ENCODE measurements around the gene GARRE1. TPM values are rescaled to one million over a fixed set of nuclear protein-coding genes. Genes with fewer than 3 reads are reported as not detected.

The GARRE1 gene
- total and polyA plus RNA-seq, 2 experiments from 2014 or later: 16.0 to 20.0 TPM

- TF ChIP-seq NANOG (IDR thresholded peaks at IDR 0.05; ENCODE audit: borderline replicate concordance) (no peak), CTCF (conservative IDR thresholded peaks at IDR 0.05; ENCODE audit: low read depth in 2 of 2) (no peak), EZH2 (IDR thresholded peaks at IDR 0.05; ENCODE audit: low read depth, unreplicated experiment) (no peak), JUNB (IDR thresholded peaks at IDR 0.05; ENCODE audit: unreplicated experiment) (no peak), STAT1 (IDR thresholded peaks at IDR 0.05; ENCODE audit: unreplicated experiment) (no peak), REST (IDR thresholded peaks at IDR 0.05; ENCODE audit: unreplicated experiment) (no peak), CREB1 (CRISPR knock-in tag; IDR thresholded peaks at IDR 0.05; ENCODE audit: low read depth) (no peak), ZNF331 (CRISPR knock-in tag; IDR thresholded peaks at IDR 0.05; ENCODE audit: low read depth) (no peak), ETS1 (IDR thresholded peaks at IDR 0.05) (no peak)
Observed at GRCh38 chr19:34232566-34233481, 21.5 kb upstream of the GARRE1 start (continued).

- ATAC-seq (no peak), DNase-seq (ENCODE audit: low spot score) (no peak)
- H3K79me2 ChIP-seq (replicated peaks; ENCODE audit: insufficient read depth): no peaks in the 10 kb centered on the region
- H3K36me3 Mint-ChIP-seq (ENCODE audit: low read depth): peaks cover 5% of the 10 kb centered on the region; the same call in 2 of the 3 replicates
- no peak overlapping the region for H2AFZ ChIP-seq
- no peaks in the 10 kb centered on the region; the same call in 2 of the 3 replicates for H3K9me3 Mint-ChIP-seq
- H3K4me3 Mint-ChIP-seq: no peak overlapping the region
- no peaks in the 10 kb centered on the region; the same call in none of the 2 replicates for H4K20me1 ChIP-seq (replicated peaks; ENCODE audit: insufficient read depth)
- peaks cover 27% of the 10 kb centered on the region for H3K4me1 Mint-ChIP-seq
- H3K4me3 ChIP-seq: no peak overlapping the region
- H3F3A ChIP-seq (replicated peaks; ENCODE audit: low read depth): peaks cover 26% of the 10 kb centered on the region
- no peak overlapping the region for H3K27ac Mint-ChIP-seq
- H3K27me3 ChIP-seq (ENCODE audit: insufficient read depth): no peaks in the 10 kb centered on the region
- H3K4me2 ChIP-seq: no peak overlapping the region
- peaks cover 5% of the 10 kb centered on the region for H3K27me3 Mint-ChIP-seq (ENCODE audit: insufficient read depth, low read depth, poor library complexity)
- H3K36me3 ChIP-seq (ENCODE audit: insufficient read depth): no peaks in the 10 kb centered on the region
- H3K9me2 ChIP-seq (ENCODE audit: insufficient read depth): no peaks in the 10 kb centered on the region
- H3K4me1 ChIP-seq (ENCODE audit: insufficient read depth): peaks cover 33% of the 10 kb centered on the region
- H3K27ac ChIP-seq (ENCODE audit: low read depth): no peak overlapping the region
- no peak for TF ChIP-seq CREB1 (CRISPR knock-in tag; IDR thresholded peaks at IDR 0.05; ENCODE audit: low read depth)
- TF ChIP-seq EZH2 (IDR thresholded peaks at IDR 0.05; ENCODE audit: low read depth, unreplicated experiment): no peak
- no peak for TF ChIP-seq POLR2AphosphoS5 (IDR thresholded peaks at IDR 0.05; ENCODE audit: low read depth)
- TF ChIP-seq REST (IDR thresholded peaks at IDR 0.05; ENCODE audit: unreplicated experiment): no peak
Observed at GRCh38 chr19:34235425-34235940, 18.9 kb upstream of the GARRE1 start.

All from GM23338 (cell line).